NCI-H187 treated with DMSO at 0.1 percent for 48 hours (cell line): ENCODE data around the gene PTCD3.

ENCODE experiments used
- DNase-seq: peaks from one replicate; lab custom pipeline; 2025; lab: John Stamatoyannopoulos, UW

Gene PTCD3

GRCh38 chr2:86105969-86106945 is at the start of gene PTCD3:
PTCD3 (plus strand) TSS chr2:86106235; CDS start chr2:86106248, 13 bp downstream.
- peak; percentile 77 for DNase-seq

GRCh38 chr2:86056590-86057331 is 49.3 kb upstream of the PTCD3 start:
- no peak for DNase-seq

- DNase-seq = no peak
Observed at GRCh38 chr2:86062043-86062442, 44.0 kb upstream of the PTCD3 start.

- DNase-seq = no peak
Observed at GRCh38 chr2:86064006-86064405, 42.0 kb upstream of the PTCD3 start.

GRCh38 chr2:86065512-86065911 is 40.5 kb upstream of the PTCD3 start:
- DNase-seq = no peak

GRCh38 chr2:86066007-86066578 is 39.9 kb upstream of the PTCD3 start:
- no peak for DNase-seq

GRCh38 chr2:86066915-86067314 is 39.1 kb upstream of the PTCD3 start:
- DNase-seq = no peak

GRCh38 chr2:86068136-86068588 is 37.9 kb upstream of the PTCD3 start:
- no peak for DNase-seq

- DNase-seq = no peak
Observed at GRCh38 chr2:86068648-86069047, 37.4 kb upstream of the PTCD3 start.

- no peak for DNase-seq
Observed at GRCh38 chr2:86069091-86069685, 36.8 kb upstream of the PTCD3 start.

- DNase-seq = no peak
Observed at GRCh38 chr2:86069783-86070339, 36.2 kb upstream of the PTCD3 start.

GRCh38 chr2:86070868-86071267 is 35.2 kb upstream of the PTCD3 start:
- DNase-seq = no peak

- no peak for DNase-seq
Observed at GRCh38 chr2:86072271-86072858, 33.7 kb upstream of the PTCD3 start.

GRCh38 chr2:86073225-86073624 is 32.8 kb upstream of the PTCD3 start:
- no peak for DNase-seq

- DNase-seq = no peak
Observed at GRCh38 chr2:86074256-86074655, 31.8 kb upstream of the PTCD3 start.

- no peak for DNase-seq
Observed at GRCh38 chr2:86074811-86075210, 31.2 kb upstream of the PTCD3 start.

GRCh38 chr2:86075886-86076285 is 30.1 kb upstream of the PTCD3 start:
- DNase-seq = no peak

GRCh38 chr2:86078774-86079545 is 27.1 kb upstream of the PTCD3 start:
- DNase-seq = no peak

GRCh38 chr2:86079981-86080911 is 25.8 kb upstream of the PTCD3 start:
- DNase-seq = peak; percentile 4

- DNase-seq = no peak
Observed at GRCh38 chr2:86081724-86082123, 24.3 kb upstream of the PTCD3 start.
